Measurements from ENCODE around the gene RERE.

The RERE gene

DNA sequence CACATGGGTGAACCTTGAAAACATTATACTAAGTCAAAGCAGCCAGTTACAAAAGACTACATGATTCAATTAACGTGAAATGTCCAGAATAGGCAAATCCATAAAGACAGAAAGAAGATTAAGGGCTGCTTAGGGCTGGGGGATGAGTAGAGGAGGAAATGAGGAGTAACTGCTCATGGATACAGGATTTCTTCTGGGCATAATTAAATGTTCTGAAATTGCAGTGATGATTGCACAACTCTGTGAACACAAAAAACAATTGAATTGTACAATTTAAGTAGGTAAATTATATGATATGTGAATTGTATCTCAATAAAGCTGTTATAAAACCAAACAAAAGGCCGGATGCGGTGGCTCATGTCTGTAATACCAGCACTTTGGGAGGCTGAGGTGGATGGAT lies 52.2 kb downstream of the RERE start:
- H3K4me1 ChIP-seq (ENCODE audit: control insufficient read depth, low read length) = peaks cover 18% of the 10 kb centered on the region
- peaks cover 51% of the 10 kb centered on the region for H3K79me2 ChIP-seq (ENCODE audit: control insufficient read depth, low read length)
- peak overlapping the region; percentile 39 for H3K4me2 ChIP-seq (ENCODE audit: low read length)
- no peak for TF ChIP-seq EZH2phosphoT487 (IDR thresholded peaks at IDR 0.05; ENCODE audit: borderline replicate concordance, low read length)
- TF ChIP-seq, protein P1, sequence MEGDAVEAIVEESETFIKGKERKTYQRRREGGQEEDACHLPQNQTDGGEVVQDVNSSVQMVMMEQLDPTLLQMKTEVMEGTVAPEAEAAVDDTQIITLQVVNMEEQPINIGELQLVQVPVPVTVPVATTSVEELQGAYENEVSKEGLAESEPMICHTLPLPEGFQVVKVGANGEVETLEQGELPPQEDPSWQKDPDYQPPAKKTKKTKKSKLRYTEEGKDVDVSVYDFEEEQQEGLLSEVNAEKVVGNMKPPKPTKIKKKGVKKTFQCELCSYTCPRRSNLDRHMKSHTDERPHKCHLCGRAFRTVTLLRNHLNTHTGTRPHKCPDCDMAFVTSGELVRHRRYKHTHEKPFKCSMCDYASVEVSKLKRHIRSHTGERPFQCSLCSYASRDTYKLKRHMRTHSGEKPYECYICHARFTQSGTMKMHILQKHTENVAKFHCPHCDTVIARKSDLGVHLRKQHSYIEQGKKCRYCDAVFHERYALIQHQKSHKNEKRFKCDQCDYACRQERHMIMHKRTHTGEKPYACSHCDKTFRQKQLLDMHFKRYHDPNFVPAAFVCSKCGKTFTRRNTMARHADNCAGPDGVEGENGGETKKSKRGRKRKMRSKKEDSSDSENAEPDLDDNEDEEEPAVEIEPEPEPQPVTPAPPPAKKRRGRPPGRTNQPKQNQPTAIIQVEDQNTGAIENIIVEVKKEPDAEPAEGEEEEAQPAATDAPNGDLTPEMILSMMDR (IDR thresholded peaks at IDR 0.05; ENCODE audit: low read depth, low read length, poor library complexity, severe bottlenecking) = no peak
- no peaks in the 10 kb centered on the region for H3K9me2 ChIP-seq (replicated peaks; ENCODE audit: control insufficient read depth, low read length)
- no peaks in the 10 kb centered on the region for H3K9me3 ChIP-seq (ENCODE audit: control insufficient read depth, insufficient read depth, low read length)
- H3K4me3 ChIP-seq (ENCODE audit: low read length) = peak overlapping the region; percentile 26; the same call in 1 of the 2 replicates
- no peaks in the 10 kb centered on the region; the same call in 1 of the 2 replicates for H3K36me3 ChIP-seq (ENCODE audit: control insufficient read depth, low read length)
- H3K27me3 ChIP-seq (ENCODE audit: control insufficient read depth, low read length) = no peaks in the 10 kb centered on the region
- H4K20me1 ChIP-seq (ENCODE audit: control insufficient read depth, insufficient read depth, low read depth, low read length) = peaks cover 6% of the 10 kb centered on the region; the same call in 1 of the 2 replicates
- no peak overlapping the region for H3K27ac ChIP-seq (ENCODE audit: low read depth, low read length)
- 0 out of 2 replicates have a peak, but pooled peaks cover 2% of the 10 kb centered on the region for H3F3A ChIP-seq (ENCODE audit: control insufficient read depth, insufficient read depth)

DNA sequence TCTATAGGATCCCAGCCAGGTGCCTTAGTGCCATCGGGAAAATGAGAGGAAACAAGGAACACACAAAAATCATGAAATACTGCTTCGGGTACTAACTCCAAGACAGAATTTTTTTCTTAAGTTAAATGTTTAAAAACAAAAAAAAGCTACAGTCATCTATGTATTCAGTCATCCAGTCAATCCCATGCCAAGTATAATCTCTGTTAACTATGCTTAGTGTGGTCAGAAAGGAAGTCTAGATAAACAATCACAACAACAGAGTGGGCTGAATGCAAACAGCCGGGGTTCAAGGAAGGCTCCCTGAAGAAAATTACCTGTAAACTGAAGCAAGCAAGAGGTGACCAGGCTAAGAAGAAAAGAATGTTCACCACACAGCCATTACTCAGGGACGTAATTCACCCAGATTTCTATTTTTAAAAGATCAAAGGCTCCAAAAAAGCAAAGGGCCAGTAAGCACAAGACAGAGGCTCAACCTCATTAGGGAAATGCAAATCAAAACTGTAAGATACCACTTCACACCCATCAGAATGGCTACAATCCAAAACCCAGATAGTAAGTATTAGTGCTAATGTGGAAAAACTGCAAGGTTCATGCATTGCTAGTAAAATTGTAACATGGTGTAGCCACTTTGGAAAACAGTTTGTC lies 53.0 kb downstream of the RERE start:
- Histone ChIP-seq H3F3A (ENCODE audit: control insufficient read depth, insufficient read depth) (0 out of 2 replicates have a peak, but pooled peaks cover 2% of the 10 kb centered on the region), H3K4me3 (ENCODE audit: low read length) (peak overlapping the region; percentile 26; the same call in 1 of the 2 replicates), H3K36me3 (ENCODE audit: control insufficient read depth, low read length) (no peaks in the 10 kb centered on the region; the same call in 1 of the 2 replicates), H4K20me1 (ENCODE audit: control insufficient read depth, insufficient read depth, low read depth, low read length) (peaks cover 6% of the 10 kb centered on the region; the same call in 1 of the 2 replicates), H3K9me2 (replicated peaks; ENCODE audit: control insufficient read depth, low read length) (no peaks in the 10 kb centered on the region), H3K4me2 (ENCODE audit: low read length) (peak overlapping the region; percentile 39), H3K79me2 (ENCODE audit: control insufficient read depth, low read length) (peaks cover 54% of the 10 kb centered on the region), H3K27me3 (ENCODE audit: control insufficient read depth, low read length) (no peaks in the 10 kb centered on the region), H3K9me3 (ENCODE audit: control insufficient read depth, insufficient read depth, low read length) (no peaks in the 10 kb centered on the region), H3K4me1 (ENCODE audit: control insufficient read depth, low read length) (peaks cover 18% of the 10 kb centered on the region), H3K27ac (ENCODE audit: low read depth, low read length) (no peak overlapping the region)
- TF ChIP-seq EZH2phosphoT487 (IDR thresholded peaks at IDR 0.05; ENCODE audit: borderline replicate concordance, low read length) = no peak
- TF ChIP-seq, protein P1 (IDR thresholded peaks at IDR 0.05; ENCODE audit: low read depth, low read length, poor library complexity, severe bottlenecking) = no peak

DNA sequence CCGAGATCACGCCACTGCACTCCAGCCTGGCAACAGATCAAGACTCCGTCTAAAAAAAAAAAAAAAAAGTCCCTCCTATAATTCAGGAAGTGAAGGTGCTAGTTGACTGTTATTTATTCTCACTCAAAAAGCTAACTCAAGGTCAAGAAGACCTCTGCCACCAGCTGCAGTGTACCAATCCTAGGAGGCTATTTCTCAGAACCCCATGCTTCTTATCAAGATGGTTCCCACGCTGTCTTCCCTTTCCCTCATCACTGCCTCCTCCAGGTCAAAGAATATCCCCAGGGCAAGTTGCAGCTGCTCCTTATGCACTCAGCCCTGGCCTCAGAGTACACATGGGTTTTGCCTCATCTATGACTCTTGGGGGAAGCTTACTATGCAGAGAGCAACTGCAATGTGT lies 53.6 kb downstream of the RERE start:
- peaks cover 57% of the 10 kb centered on the region for H3K79me2 ChIP-seq (ENCODE audit: control insufficient read depth, low read length)
- H3K36me3 ChIP-seq (ENCODE audit: control insufficient read depth, low read length) = no peaks in the 10 kb centered on the region; the same call in 1 of the 2 replicates
- TF ChIP-seq EZH2phosphoT487 (IDR thresholded peaks at IDR 0.05; ENCODE audit: borderline replicate concordance, low read length) = no peak
- TF ChIP-seq, protein P1 (IDR thresholded peaks at IDR 0.05; ENCODE audit: low read depth, low read length, poor library complexity, severe bottlenecking) = peak; percentile 22
- no peak overlapping the region for H3K27ac ChIP-seq (ENCODE audit: low read depth, low read length)
- peaks cover 18% of the 10 kb centered on the region for H3K4me1 ChIP-seq (ENCODE audit: control insufficient read depth, low read length)
- no peaks in the 10 kb centered on the region for H3K9me2 ChIP-seq (replicated peaks; ENCODE audit: control insufficient read depth, low read length)
- H3K4me2 ChIP-seq (ENCODE audit: low read length) = peak overlapping the region; percentile 31; the same call in 1 of the 2 replicates
- H3F3A ChIP-seq (ENCODE audit: control insufficient read depth, insufficient read depth) = 0 out of 2 replicates have a peak, but pooled peaks cover 2% of the 10 kb centered on the region
- no peak overlapping the region for H3K4me3 ChIP-seq (ENCODE audit: low read length)
- no peaks in the 10 kb centered on the region for H3K27me3 ChIP-seq (ENCODE audit: control insufficient read depth, low read length)
- H4K20me1 ChIP-seq (ENCODE audit: control insufficient read depth, insufficient read depth, low read depth, low read length) = peaks cover 6% of the 10 kb centered on the region; the same call in 1 of the 2 replicates
- H3K9me3 ChIP-seq (ENCODE audit: control insufficient read depth, insufficient read depth, low read length) = no peaks in the 10 kb centered on the region
